ENCODE results near the gene SPTY2D1. TPM values are rescaled to one million over a fixed set of nuclear protein-coding genes. Genes with fewer than 3 reads are reported as not detected.

Gene SPTY2D1
- total RNA-seq, 3 donors from 2014 or later (not counting 1 experiment from before 2014, with no cell fraction given): 58.6 to 62.5 (median 62.0) TPM

GRCh38 chr11:18641677-18642076 lies 7.5 kb upstream of the SPTY2D1 start:
- 82% methylated on average over 1 of the region's 1 CpG for WGBS (ENCODE audit: insufficient coverage)
- no peaks in the 10 kb centered on the region for H3K4me1 Mint-ChIP-seq
- no peaks in the 10 kb centered on the region for H3K9me3 ChIP-seq (ENCODE audit: control insufficient read depth, insufficient read depth, low read length)
- no peak overlapping the region for H3K4me3 ChIP-seq (ENCODE audit: low read length)
- no peak overlapping the region for H3K4me3 Mint-ChIP-seq
- H3K27ac ChIP-seq (ENCODE audit: low read length): no peak overlapping the region
- H3K4me1 ChIP-seq (ENCODE audit: control insufficient read depth, insufficient read depth, low read length): no peaks in the 10 kb centered on the region
- H3K9me3 Mint-ChIP-seq: no peaks in the 10 kb centered on the region
- ATAC-seq (no peak), DNase-seq (no peak)
- no peaks in the 10 kb centered on the region for H3K36me3 ChIP-seq (ENCODE audit: control insufficient read depth, insufficient read depth, low read length)
- no peak overlapping the region for H3K27ac Mint-ChIP-seq
- no peak for TF ChIP-seq CTCF (IDR thresholded peaks at IDR 0.05)
- H3K36me3 Mint-ChIP-seq: no peaks in the 10 kb centered on the region
- peaks cover 0 to 13% of the 10 kb centered on the region in 2 donors for H3K27me3 Mint-ChIP-seq (ENCODE audit: low read depth in 2 of 2)
- intact Hi-C loops (cut with micrococcal nuclease): no loop called here
- no peaks in the 10 kb centered on the region for H3K27me3 ChIP-seq (ENCODE audit: control insufficient read depth, insufficient read depth, low read length)

- Histone ChIP-seq H3K27ac (ENCODE audit: low read length) (peak overlapping the region; percentile 99), H3K27me3 (ENCODE audit: control insufficient read depth, insufficient read depth, low read length) (no peaks in the 10 kb centered on the region), H3K4me1 (ENCODE audit: control insufficient read depth, insufficient read depth, low read length) (peaks cover 13% of the 10 kb centered on the region), H3K36me3 (ENCODE audit: control insufficient read depth, insufficient read depth, low read length) (no peaks in the 10 kb centered on the region), H3K9me3 (ENCODE audit: control insufficient read depth, insufficient read depth, low read length) (no peaks in the 10 kb centered on the region), H3K4me3 (ENCODE audit: low read length) (peak overlapping the region; percentile 94)
- intact Hi-C loops (cut with micrococcal nuclease): loop anchor here (1.0 to 10.0 kb wide), 7 partner anchors 15 to 311 kb away; partner anchors contain the start of genes GTF2H1, HPS5, IGSF22 and LDHA
- WGBS (ENCODE audit: insufficient coverage): 9% methylated on average over 29 of the region's 31 CpGs
- Mint-ChIP-seq H3K9me3 (no peaks in the 10 kb centered on the region), H3K27me3 (ENCODE audit: low read depth in 2 of 2) (no peaks in the 10 kb centered on the region), H3K27ac (peak overlapping the region; percentile 98 to 99), H3K36me3 (no peaks in the 10 kb centered on the region), H3K4me1 (peaks cover 35% of the 10 kb centered on the region in 2 donors), H3K4me3 (peak overlapping the region; percentile 93)
- TF ChIP-seq CTCF (IDR thresholded peaks at IDR 0.05): no peak
- DNase-seq: peak in 1 of 2 donors; percentile 59
- ATAC-seq: no peak
Observed at GRCh38 chr11:18633256-18634139, 644 bp downstream of the SPTY2D1 start.

GRCh38 chr11:18632841-18633240 lies 1.3 kb downstream of the SPTY2D1 start:
- Histone ChIP-seq H3K36me3 (ENCODE audit: control insufficient read depth, insufficient read depth, low read length) (no peaks in the 10 kb centered on the region), H3K27ac (ENCODE audit: low read length) (peak overlapping the region; percentile 99), H3K4me1 (ENCODE audit: control insufficient read depth, insufficient read depth, low read length) (peaks cover 13% of the 10 kb centered on the region), H3K9me3 (ENCODE audit: control insufficient read depth, insufficient read depth, low read length) (no peaks in the 10 kb centered on the region), H3K27me3 (ENCODE audit: control insufficient read depth, insufficient read depth, low read length) (no peaks in the 10 kb centered on the region), H3K4me3 (ENCODE audit: low read length) (no peak overlapping the region)
- WGBS (ENCODE audit: insufficient coverage): 25% methylated on average over 1 of the region's 2 CpGs
- Mint-ChIP-seq H3K9me3 (no peaks in the 10 kb centered on the region), H3K4me3 (peak overlapping the region; percentile 93), H3K27me3 (ENCODE audit: low read depth in 2 of 2) (no peaks in the 10 kb centered on the region), H3K36me3 (no peaks in the 10 kb centered on the region), H3K4me1 (peaks cover 41% of the 10 kb centered on the region in 2 donors), H3K27ac (peak overlapping the region; percentile 98 to 99)
- no peak for TF ChIP-seq CTCF (IDR thresholded peaks at IDR 0.05)
- no peak for ATAC-seq
- intact Hi-C loops (cut with micrococcal nuclease): loop anchor here (10.0 kb wide), 2 partner anchors 92 to 238 kb away; partner anchors contain the start of genes IGSF22 and LDHA
- no peak for DNase-seq
